ENCODE data around the gene CSAD. TPM values are rescaled to one million over a fixed set of nuclear protein-coding genes. Genes with fewer than 3 reads are reported as not detected.

The CSAD gene
- total RNA-seq, 1 donor from 2014 or later: 41.7 TPM

DNA sequence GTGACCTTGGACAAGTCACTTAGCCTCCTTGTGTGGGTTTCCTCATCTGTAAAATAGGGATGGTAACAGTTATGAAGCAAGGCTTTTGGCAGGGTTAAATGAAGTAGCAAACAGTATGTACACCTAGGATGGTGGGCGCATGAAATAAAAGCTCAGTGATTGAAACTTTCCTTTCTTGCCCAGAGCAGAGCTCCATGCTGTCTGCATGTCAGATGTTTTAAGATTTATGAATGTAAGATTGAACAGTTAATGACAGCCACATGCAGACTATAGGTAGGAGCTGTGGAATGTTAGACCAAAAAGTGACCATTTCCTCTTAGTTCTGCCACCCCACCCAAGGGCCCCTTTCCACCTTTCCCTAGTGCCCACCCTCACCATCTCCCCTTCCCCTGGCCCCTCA, 14.2 kb upstream of the CSAD start:
- no peaks in the 10 kb centered on the region for H3K9me3 ChIP-seq
- ATAC-seq: no peak
- no peak for TF ChIP-seq CTCF (IDR thresholded peaks at IDR 0.05)
- intact Hi-C loops (cut with DNase I): loop anchor here (5.0 kb wide), 1 partner anchor 33 kb away; no protein-coding TSS in a partner anchor
- H3K4me1 ChIP-seq: peaks cover 18% of the 10 kb centered on the region
- no peaks in the 10 kb centered on the region for H3K36me3 ChIP-seq
- no peak for DNase-seq
- no peak overlapping the region for H3K27ac ChIP-seq
- no peak overlapping the region for H3K4me3 ChIP-seq
- H3K27me3 ChIP-seq: no peaks in the 10 kb centered on the region

- Histone ChIP-seq H3K4me3 (no peak overlapping the region), H3K27ac (no peak overlapping the region), H3K27me3 (no peaks in the 10 kb centered on the region), H3K9me3 (no peaks in the 10 kb centered on the region), H3K36me3 (no peaks in the 10 kb centered on the region), H3K4me1 (peaks cover 19% of the 10 kb centered on the region)
- TF ChIP-seq CTCF (IDR thresholded peaks at IDR 0.05): no peak
- DNase-seq (no peak), ATAC-seq (no peak)
- intact Hi-C loops (cut with DNase I): no loop called here
These were observed 13.4 kb upstream of the CSAD start for GRCh38 chr12:53193985-53194716.

DNA sequence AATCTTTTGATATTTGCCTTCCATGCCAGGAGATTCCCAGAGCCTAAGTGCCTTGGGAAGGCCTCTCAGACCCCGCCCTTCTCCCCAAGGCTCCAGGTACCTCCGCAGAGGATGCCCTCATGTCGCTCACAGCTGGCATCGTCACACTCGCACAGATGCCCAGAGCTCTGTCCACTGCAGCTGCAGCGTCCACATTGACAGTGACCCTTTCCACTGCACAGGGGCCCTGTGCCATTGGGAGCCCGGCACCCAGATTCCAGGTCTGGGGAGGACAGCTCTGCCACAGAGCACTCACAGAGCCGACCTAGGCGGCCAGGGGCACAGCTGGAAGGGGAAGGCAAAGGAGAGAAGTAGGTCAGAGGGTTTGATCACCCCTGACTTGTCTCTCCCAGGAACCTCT, 12.3 kb upstream of the CSAD start:
- H3K27ac ChIP-seq: no peak overlapping the region
- H3K27me3 ChIP-seq: no peaks in the 10 kb centered on the region
- H3K4me1 ChIP-seq: peaks cover 11% of the 10 kb centered on the region
- DNase-seq: no peak
- peaks cover 6% of the 10 kb centered on the region for H3K36me3 ChIP-seq
- H3K9me3 ChIP-seq: no peaks in the 10 kb centered on the region
- ATAC-seq: no peak
- no peak overlapping the region for H3K4me3 ChIP-seq
- intact Hi-C loops (cut with DNase I): no loop called here
- TF ChIP-seq CTCF (IDR thresholded peaks at IDR 0.05): no peak

DNA sequence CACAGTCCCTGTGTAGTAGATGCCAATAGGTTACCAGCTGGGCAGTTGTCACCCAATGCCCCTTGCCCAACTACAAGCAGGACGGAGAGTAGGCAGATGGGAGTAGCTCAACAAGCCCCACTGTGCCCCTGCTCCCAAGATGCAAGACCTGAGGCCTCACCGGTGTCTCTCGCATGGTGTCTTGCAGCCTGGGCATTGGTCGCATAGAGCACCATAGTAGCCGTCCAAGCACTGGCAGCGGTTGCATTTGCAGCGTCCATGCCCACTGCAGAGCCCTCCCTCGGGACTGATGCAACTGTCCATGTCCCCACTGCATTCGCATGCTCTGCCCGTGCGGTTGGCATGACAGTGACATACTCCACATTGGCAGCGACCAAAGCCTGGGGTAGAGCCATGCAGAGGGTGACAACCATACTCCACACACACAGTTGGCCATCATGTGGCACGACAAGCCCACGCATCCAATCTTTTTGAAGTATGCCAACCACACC, 11.9 kb upstream of the CSAD start:
- Histone ChIP-seq H3K27me3 (no peaks in the 10 kb centered on the region), H3K27ac (no peak overlapping the region), H3K9me3 (no peaks in the 10 kb centered on the region), H3K4me1 (peaks cover 6% of the 10 kb centered on the region), H3K4me3 (no peak overlapping the region), H3K36me3 (peaks cover 11% of the 10 kb centered on the region)
- no peak for TF ChIP-seq CTCF (IDR thresholded peaks at IDR 0.05)
- no peak for ATAC-seq
- no peak for DNase-seq
- intact Hi-C loops (cut with DNase I): no loop called here

GRCh38 chr12:53191885-53192530, 11.3 kb upstream of the CSAD start:
- no peak for TF ChIP-seq CTCF (IDR thresholded peaks at IDR 0.05)
- Histone ChIP-seq H3K4me3 (no peak overlapping the region), H3K4me1 (peaks cover 6% of the 10 kb centered on the region), H3K27ac (no peak overlapping the region), H3K27me3 (no peaks in the 10 kb centered on the region), H3K9me3 (no peaks in the 10 kb centered on the region), H3K36me3 (peaks cover 17% of the 10 kb centered on the region)
- no peak for DNase-seq
- intact Hi-C loops (cut with DNase I): no loop called here
- no peak for ATAC-seq
